HG03442 (cell line): Measurements from ENCODE around the gene KCNK16.

Experiments used
- ATAC-seq: cut with Tn5 transposase; IDR thresholded peaks from one replicate; pipeline ENCODE4 v1.9.1; 2021; ENCODE audit warnings: mild to moderate bottlenecking, moderate library complexity; ENCODE audit not compliant: unreplicated experiment

KCNK16 gene

GRCh38 chr6:39322306-39322850, at the start of gene KCNK16:
Gene KCNK16 (minus strand): TSS chr6:39322702. CDS start chr6:39322540, 162 bp downstream.
- ATAC-seq: no peak

DNA sequence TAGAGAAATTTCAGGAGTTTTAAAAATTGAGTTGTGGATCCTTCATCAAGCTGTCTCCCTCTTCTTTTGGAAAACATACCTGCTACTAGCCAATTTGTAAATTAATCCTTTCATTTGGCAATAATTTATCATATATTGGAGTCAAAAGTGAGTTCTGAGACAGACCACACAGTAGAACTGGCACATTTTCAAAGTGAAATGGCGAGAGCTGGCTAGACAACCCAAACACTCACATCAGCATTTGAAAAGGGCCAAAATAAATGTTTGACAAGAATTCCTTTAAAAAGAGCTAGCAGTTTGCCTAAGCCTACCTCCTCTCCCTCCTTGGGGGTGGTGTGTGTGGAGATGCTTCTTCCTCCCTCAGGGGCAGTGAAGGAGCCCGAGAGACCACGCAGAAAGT, 47.9 kb upstream of the KCNK16 start:
- ATAC-seq: no peak

DNA sequence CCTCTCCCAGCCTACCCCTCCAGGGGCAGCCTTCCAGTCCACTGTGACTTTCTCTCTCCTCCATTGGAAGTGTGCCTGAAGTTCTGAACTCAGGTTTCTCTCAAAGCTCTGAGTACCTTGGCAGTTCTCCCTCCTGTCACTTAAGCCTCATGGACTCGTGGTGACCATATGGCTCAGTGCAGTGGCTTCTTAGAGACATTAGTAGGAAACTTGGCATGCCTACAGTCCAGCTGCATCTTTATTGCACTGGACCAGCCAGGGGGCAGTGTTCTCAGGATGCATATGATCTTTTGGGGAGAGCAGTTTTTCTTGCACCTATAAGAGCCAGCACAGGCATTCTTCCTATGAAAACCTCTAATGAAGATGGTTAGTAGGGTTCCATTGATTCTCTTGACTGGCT, 47.5 kb upstream of the KCNK16 start:
- no peak for ATAC-seq

GRCh38 chr6:39367700-39368099, 45.2 kb upstream of the KCNK16 start:
- ATAC-seq: no peak

- ATAC-seq: no peak
Measured at GRCh38 chr6:39366931-39367618, 44.6 kb upstream of the KCNK16 start.

DNA sequence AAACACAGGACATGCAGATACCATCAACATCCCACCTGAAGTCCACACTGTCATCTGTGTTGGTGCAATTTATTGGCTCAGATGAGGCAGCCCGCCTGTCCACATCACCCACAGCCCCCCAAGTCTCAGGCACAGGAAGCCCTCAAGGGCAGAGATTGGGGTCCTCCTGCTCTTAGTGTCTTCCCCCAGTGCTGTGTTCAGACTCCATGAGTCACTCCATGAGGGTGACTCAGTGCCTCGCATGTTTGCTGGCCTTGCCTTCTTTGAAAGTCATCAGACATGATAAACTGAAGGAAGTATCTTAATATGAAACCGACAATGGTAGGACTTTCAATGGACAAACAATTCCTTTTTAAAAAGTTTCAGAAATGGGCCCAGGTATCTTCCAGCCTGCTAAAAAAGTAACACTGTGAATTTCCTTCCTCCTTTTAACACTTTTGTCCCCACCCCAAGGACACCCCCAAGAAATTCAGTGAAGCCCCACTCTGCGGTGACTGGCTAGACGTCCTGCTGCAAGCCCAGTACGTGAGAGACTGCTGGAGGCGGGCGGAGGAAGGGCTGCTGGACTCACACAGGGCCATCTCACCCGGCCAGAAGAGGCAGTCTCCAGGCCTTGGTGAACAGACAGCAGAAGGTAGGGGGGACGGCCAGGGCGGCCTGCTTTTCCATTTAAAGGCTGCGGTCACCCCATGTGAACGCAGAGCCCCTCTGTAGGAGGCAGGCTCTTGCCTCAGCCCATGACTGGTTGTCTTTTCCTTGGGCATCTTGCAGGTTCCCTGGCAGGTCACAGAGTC, 43.0 kb upstream of the KCNK16 start:
- ATAC-seq: no peak

- ATAC-seq: no peak
Measured at GRCh38 chr6:39363280-39363679, 40.8 kb upstream of the KCNK16 start.

DNA sequence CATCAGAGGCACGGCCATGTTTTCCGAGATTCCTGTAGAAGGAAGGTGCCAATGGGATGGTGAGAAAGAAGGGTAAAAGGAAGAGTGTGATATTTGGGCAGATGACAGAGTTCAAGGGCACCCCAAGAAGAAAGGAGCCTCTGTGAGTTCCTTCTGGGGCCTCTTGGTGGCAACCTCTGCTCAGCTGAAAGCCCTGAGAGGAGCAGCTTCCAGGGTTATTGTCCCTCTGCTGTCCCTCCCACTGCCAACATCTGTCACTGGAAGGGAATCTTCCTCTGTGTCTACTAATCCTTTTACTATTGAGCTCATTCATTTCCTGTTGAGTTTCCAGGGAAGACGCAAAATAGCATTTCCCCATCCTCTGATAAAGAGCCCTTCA, 40.0 kb upstream of the KCNK16 start:
- no peak for ATAC-seq

DNA sequence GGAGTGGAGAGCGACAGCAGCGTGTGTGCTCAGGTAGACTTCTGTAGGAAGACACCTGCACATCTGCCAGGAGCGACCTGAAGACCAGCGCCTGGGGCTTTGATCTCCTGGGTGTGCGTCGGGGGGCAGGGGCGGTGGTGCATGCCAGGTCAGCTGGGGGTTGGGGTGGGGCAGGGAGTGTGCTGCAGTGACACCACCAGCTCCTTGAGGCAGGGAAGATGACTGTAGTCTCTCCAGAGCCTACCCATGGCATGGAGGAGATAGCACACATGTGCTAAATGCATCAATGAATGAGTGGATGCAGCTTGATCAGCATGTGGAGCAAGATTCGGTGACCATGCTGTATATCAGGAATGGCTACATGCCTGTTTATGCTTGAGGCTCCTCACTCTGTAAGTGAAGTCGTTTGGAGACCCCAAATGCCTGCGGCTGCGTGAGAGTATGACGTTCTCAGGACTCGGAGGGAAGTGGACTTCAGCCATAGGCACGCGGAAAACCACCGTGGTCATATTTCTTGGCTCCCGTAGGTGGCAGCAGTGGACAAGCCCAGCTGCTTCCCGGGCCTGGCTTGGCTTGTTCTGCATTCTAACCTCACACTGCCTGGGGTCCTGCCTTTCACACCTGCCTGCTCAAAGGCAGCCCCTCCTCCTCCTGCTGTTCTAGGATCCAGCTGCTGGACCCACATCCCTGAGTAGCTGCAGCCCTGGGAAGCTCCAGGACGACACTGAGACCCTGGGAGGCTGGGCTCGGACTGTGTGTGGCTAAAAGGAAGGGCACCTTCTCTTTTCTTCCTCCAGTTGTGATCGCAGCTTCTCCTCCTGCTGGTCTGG, 39.4 kb upstream of the KCNK16 start:
- ATAC-seq: no peak

- no peak for ATAC-seq
Measured at GRCh38 chr6:39360378-39360777, 37.9 kb upstream of the KCNK16 start.

DNA sequence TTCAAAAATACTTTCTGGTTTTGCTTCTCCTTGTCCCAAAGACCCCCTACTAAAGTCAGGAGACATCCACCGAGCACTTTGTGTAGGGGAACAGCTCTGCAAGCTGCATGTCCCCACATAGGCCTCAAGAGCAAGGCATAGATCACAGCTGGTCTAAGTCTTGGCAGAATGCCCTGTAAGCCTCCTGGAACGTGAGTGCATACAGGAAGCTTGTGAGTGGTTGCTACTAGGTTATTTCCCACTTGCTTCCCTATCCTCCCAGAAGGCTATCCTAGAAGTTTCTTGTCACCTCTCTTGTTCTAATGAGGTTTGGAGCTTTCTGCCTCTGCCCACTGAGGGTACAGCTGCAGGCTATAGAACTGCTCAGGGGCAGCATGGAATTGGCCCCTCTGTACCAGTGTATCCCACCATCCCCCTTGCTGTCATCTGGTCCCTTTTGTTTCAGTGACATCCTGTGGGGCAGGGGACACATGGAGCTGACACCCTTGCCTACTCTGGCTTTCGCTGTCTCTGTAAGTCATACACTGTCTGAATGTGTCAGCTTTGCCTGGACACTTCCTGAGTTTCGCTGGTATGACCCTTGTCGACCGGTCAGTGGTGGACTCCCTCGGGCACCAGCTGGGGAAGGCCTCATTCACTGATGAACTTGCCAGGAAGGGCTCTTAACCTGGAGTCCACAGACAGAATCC, 35.6 kb upstream of the KCNK16 start:
- no peak for ATAC-seq

- ATAC-seq: no peak
Measured at GRCh38 chr6:39353698-39354315, 31.3 kb upstream of the KCNK16 start.

DNA sequence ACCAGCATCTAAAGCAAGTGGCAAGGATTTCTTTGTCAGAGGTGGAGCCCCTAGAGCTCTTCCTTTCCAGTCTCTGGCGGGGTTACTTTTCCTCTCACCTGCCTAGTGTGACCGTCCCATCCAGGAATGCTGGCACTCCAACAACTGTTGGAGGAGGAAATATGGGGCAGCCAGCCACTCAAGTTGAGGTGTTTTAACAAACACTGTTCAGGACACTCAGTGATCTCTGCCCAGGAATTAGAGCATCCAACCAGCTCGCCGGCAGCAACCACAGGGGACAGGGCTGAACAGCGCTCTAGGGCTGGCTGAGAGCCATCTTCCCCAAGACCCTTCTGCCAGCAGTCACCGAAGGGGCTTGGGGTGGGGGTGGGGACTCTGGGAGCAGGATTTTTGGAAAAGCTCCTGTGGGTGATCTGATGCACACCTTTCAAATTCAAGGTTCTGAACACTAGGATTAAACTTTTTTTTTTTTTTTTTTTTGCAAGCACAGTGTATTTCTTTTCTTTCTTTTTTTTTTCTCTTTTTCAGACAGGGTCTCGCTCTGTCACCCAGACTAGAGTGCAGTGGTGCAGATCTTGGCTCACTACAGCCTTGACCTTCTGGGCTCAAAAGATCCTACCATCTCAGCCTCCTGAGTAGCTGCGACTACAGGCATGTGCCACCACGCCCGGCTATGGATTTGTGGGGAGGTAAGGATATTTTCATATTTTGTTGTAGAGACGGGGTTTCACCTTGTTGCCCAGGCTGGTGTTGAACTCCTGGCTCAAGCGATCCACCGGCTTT, 28.4 kb upstream of the KCNK16 start:
- ATAC-seq: no peak

DNA sequence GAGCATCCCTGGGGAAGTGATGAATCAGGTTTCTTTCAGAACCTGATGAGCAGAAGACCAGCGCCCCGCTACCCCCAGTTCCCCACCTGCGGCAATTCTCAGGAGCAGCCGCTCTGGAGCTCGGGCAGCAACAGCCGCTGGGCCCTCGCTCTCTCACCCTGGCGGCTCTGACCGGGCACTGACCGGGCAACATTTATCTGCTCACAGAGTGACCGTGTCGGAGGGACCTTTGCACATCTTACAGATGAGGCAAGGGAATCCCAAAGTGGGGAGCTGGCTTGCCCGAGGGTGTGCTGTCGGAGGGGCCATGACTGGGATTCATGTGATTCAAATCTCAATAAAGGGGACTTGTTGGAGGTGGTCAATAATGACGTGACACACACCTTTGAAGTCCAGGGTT, 26.2 kb upstream of the KCNK16 start:
- no peak for ATAC-seq

- ATAC-seq: no peak
Measured at GRCh38 chr6:39347906-39348585, 25.5 kb upstream of the KCNK16 start.

- no peak for ATAC-seq
Measured at GRCh38 chr6:39347206-39347605, 24.7 kb upstream of the KCNK16 start.

DNA sequence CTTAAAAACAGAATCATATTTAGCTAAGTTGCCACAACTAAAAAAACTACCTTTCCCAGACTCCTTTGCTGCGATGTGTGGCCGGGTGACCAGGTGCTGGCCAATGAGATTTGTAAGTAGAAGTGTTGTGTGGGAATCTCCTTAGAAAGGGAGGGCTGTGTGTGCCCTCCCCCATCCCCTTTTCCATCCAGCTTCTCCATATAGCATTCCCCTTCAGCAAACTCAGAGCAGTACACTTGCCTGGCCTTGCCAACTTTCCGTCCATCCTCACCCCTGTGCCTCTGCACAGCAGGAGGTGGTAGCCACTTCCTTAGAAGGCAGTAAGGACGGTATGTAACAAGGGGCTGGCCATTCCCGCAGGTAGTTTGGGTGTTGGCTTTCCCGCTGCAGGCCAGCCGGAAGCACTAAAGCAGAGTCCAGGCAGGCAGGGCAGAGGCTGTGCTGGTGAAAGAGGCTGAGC, 22.3 kb upstream of the KCNK16 start:
- no peak for ATAC-seq

GRCh38 chr6:39343396-39343870, 20.9 kb upstream of the KCNK16 start:
- ATAC-seq: no peak
